MM.1S (cell line): ENCODE data around the gene RGS6.

Experiments used
- DNase-seq: peaks from one replicate; pipeline ENCODE4 v3.0.0-alpha.2; 2015
- H2AFZ ChIP-seq: fragments of 300-600 bp; sonication (generic); 2 replicates; pipeline ENCODE4 v1.6.0; 2016; ENCODE audit warnings: antibody characterized with exemption, low read length
- H3F3A ChIP-seq: fragments of 300-600 bp; sonication (generic); 2 replicates; pipeline ENCODE4 v1.6.1; 2016; ENCODE audit warnings: mild to moderate bottlenecking, antibody characterized with exemption, low read length, moderate library complexity, mixed read lengths; ENCODE audit not compliant: insufficient read depth
- H3K27ac ChIP-seq: fragments of 300-600 bp; sonication (generic); 2 replicates; pipeline ENCODE4 v1.5.1; 2016; ENCODE audit warnings: mild to moderate bottlenecking, low read length
- H3K27me3 ChIP-seq: fragments of 300-600 bp; sonication (generic); replicated peaks from 2 replicates; pipeline ENCODE4 v1.6.0; 2016; ENCODE audit warnings: low read length; ENCODE audit not compliant: insufficient read depth
- H3K36me3 ChIP-seq: fragments of 300-600 bp; sonication (generic); replicated peaks from 2 replicates; pipeline ENCODE4 v1.6.1; 2016; ENCODE audit warnings: mild to moderate bottlenecking, low read length, mixed read lengths; ENCODE audit not compliant: insufficient read depth
- H3K4me1 ChIP-seq: fragments of 300-600 bp; sonication (generic); 2 replicates; pipeline ENCODE4 v1.6.1; 2016; ENCODE audit warnings: low read length, mixed read lengths
- H3K4me2 ChIP-seq: fragments of 300-600 bp; sonication (generic); 2 replicates; pipeline ENCODE4 v1.6.0; 2016; ENCODE audit warnings: low read depth, low read length
- H3K4me3 ChIP-seq: fragments of 300-600 bp; sonication (generic); 2 replicates; pipeline ENCODE4 v1.5.1; 2016; ENCODE audit warnings: low read length, mixed read lengths
- H3K79me2 ChIP-seq: fragments of 300-600 bp; sonication (generic); 2 replicates; pipeline ENCODE4 v1.6.1; 2016; ENCODE audit warnings: mixed run types, low read length, mixed read lengths
- H3K9ac ChIP-seq: fragments of 300-600 bp; sonication (generic); 2 replicates; pipeline ENCODE4 v1.6.1; 2016; ENCODE audit warnings: low read length, mixed read lengths
- H3K9me2 ChIP-seq: fragments of 300-600 bp; sonication (generic); replicated peaks from 2 replicates; pipeline ENCODE4 v1.6.1; 2016; ENCODE audit warnings: mild to moderate bottlenecking, low read length, mixed read lengths; ENCODE audit not compliant: insufficient read depth
- H3K9me3 ChIP-seq: fragments of 300-600 bp; sonication (generic); replicated peaks from 2 replicates; pipeline ENCODE4 v1.6.1; 2016; ENCODE audit warnings: mild to moderate bottlenecking, low read length, mixed read lengths; ENCODE audit not compliant: insufficient read depth
- H4K20me1 ChIP-seq: fragments of 300-600 bp; sonication (generic); 2 replicates; pipeline ENCODE4 v1.6.1; 2016; ENCODE audit warnings: mild to moderate bottlenecking, low read length, moderate library complexity, mixed read lengths; ENCODE audit not compliant: insufficient read depth
- CTCF ChIP-seq: fragments of 300-600 bp; sonication (generic); IDR thresholded peaks from 2 replicates; pipeline ENCODE4 v1.5.1; 2016; ENCODE audit warnings: antibody characterized with exemption, low read length, mixed read lengths
- EZH2 ChIP-seq: fragments of 300-600 bp; sonication (generic); optimal IDR thresholded peaks from 2 replicates; pipeline ENCODE3; 2017; ENCODE audit warnings: low read depth, mild to moderate bottlenecking, antibody characterized with exemption, low read length, mixed read lengths
- EZH2phosphoT487 ChIP-seq: fragments of 300-600 bp; sonication (generic); IDR thresholded peaks from 2 replicates; pipeline ENCODE4 v1.6.1; 2018; ENCODE audit warnings: antibody characterized with exemption, low read length

RGS6 gene

GRCh38 chr14:71890541-71890940 lies 41.7 kb upstream of the RGS6 start:
- no peak overlapping the region for H3K4me2 ChIP-seq
- TF ChIP-seq EZH2 = no peak
- TF ChIP-seq EZH2phosphoT487 = no peak
- no peak for TF ChIP-seq CTCF
- H3K9me2 ChIP-seq = no peaks in the 10 kb centered on the region
- no peaks in the 10 kb centered on the region for H3F3A ChIP-seq
- no peaks in the 10 kb centered on the region for H3K79me2 ChIP-seq
- H2AFZ ChIP-seq = no peak overlapping the region
- no peaks in the 10 kb centered on the region for H4K20me1 ChIP-seq
- H3K4me3 ChIP-seq = no peak overlapping the region
- no peaks in the 10 kb centered on the region for H3K36me3 ChIP-seq
- H3K27me3 ChIP-seq = no peaks in the 10 kb centered on the region
- H3K9ac ChIP-seq = no peak overlapping the region
- no peak overlapping the region for H3K27ac ChIP-seq
- no peaks in the 10 kb centered on the region for H3K9me3 ChIP-seq
- DNase-seq = no peak
- no peaks in the 10 kb centered on the region for H3K4me1 ChIP-seq

GRCh38 chr14:71891185-71891584 lies 41.0 kb upstream of the RGS6 start:
- Histone ChIP-seq H3K9me3 (no peaks in the 10 kb centered on the region), H3K79me2 (no peaks in the 10 kb centered on the region), H3K4me1 (no peaks in the 10 kb centered on the region), H3K36me3 (no peaks in the 10 kb centered on the region), H3K9ac (no peak overlapping the region), H3K27ac (no peak overlapping the region), H3K9me2 (no peaks in the 10 kb centered on the region), H2AFZ (no peak overlapping the region), H3K4me3 (no peak overlapping the region), H4K20me1 (no peaks in the 10 kb centered on the region), H3K27me3 (no peaks in the 10 kb centered on the region), H3K4me2 (no peak overlapping the region), H3F3A (no peaks in the 10 kb centered on the region)
- TF ChIP-seq CTCF (no peak), EZH2phosphoT487 (no peak), EZH2 (no peak)
- DNase-seq = no peak

DNA sequence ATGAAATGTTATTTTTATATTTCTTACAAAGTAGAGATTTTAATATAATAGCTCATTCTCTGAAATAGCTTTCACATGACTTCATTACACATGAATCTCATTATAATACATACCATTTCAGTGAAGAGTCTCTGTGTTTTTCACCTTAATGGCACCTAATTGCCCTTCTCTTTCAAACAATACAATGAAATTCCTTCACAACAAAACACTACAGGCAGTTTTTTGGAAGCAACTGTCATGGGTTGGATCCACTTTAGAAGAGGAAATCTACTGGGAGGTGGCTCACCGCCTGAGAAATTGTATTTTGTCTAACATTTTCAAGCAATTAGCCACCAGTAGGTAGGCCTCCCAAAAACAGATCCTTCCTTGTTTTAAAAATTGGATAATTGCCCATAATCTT lies 40.3 kb upstream of the RGS6 start:
- Histone ChIP-seq H3K27ac (no peak overlapping the region), H3K9ac (no peak overlapping the region), H2AFZ (no peak overlapping the region), H3K9me2 (no peaks in the 10 kb centered on the region), H3K9me3 (no peaks in the 10 kb centered on the region), H4K20me1 (no peaks in the 10 kb centered on the region), H3K27me3 (no peaks in the 10 kb centered on the region), H3F3A (no peaks in the 10 kb centered on the region), H3K4me3 (no peak overlapping the region), H3K4me2 (no peak overlapping the region), H3K79me2 (no peaks in the 10 kb centered on the region), H3K36me3 (no peaks in the 10 kb centered on the region), H3K4me1 (no peaks in the 10 kb centered on the region)
- TF ChIP-seq EZH2 (no peak), CTCF (no peak), EZH2phosphoT487 (no peak)
- no peak for DNase-seq

DNA sequence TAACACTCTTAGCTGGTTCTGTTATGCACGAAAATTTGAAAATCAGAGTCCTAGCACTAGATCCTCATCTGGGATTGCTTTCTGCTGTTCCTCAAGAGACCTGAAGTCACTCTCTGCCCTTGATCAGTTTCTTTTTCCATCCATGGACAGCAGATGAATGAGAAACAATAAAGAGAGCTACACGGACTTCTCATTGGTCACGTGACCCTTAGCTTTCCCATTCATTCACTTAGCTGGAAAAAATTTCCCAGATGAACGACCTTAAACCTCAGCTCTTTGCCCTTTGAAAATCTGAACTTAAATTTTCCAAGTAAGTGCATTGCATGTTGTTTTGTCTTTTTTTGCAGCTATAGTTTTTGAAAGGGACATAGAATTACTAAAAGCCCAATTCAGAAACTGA lies 27.2 kb upstream of the RGS6 start:
- H3K36me3 ChIP-seq = no peaks in the 10 kb centered on the region
- no peaks in the 10 kb centered on the region for H3F3A ChIP-seq
- H2AFZ ChIP-seq = no peak overlapping the region
- no peak overlapping the region for H3K4me2 ChIP-seq
- no peak overlapping the region for H3K4me3 ChIP-seq
- H3K9me3 ChIP-seq = no peaks in the 10 kb centered on the region
- H3K27ac ChIP-seq = no peak overlapping the region
- DNase-seq = no peak
- no peaks in the 10 kb centered on the region for H3K4me1 ChIP-seq
- no peak overlapping the region for H3K9ac ChIP-seq
- H3K79me2 ChIP-seq = no peaks in the 10 kb centered on the region
- TF ChIP-seq EZH2phosphoT487 = no peak
- TF ChIP-seq EZH2 = no peak
- TF ChIP-seq CTCF = no peak
- H4K20me1 ChIP-seq = no peaks in the 10 kb centered on the region
- no peaks in the 10 kb centered on the region for H3K9me2 ChIP-seq
- H3K27me3 ChIP-seq = no peaks in the 10 kb centered on the region
